PC-9 (cell line): ENCODE measurements around the gene CCT6A. TPM values are rescaled to one million over a fixed set of nuclear protein-coding genes. Genes with fewer than 3 reads are reported as not detected.
"Not testable (repeated sequence)": the region's sequence is repeated elsewhere in the genome, so short reads cannot be mapped to it uniquely, and the experiment has no call there.

Experiments used
- BruUV-seq: library from RNA; stranded (reverse); fragments of 400-500 nt; replicated peaks from 2 replicates; lab custom pipeline; 2021; lab: Mats Ljungman, UMichigan
- CTCF ChIA-PET: fragments of 300-600 bp; sonication (Branson Sonifier 250); formaldehyde crosslinking; loops from one replicate; lab custom pipeline; 2022; ENCODE audit warnings: antibody characterized with exemption; lab: Charles Lee
- POLR2A ChIA-PET: fragments of 300-600 bp; sonication (Branson Sonifier 250); formaldehyde crosslinking; loops from one replicate; lab custom pipeline; 2022; ENCODE audit warnings: antibody characterized with exemption; ENCODE audit not compliant: unreplicated experiment; lab: Charles Lee
- DNase-seq, 2 experiments: peaks; one replicate each; pipeline versions ENCODE4 v3.0.0 to v3.0.0-alpha.2; 2015 to 2022; ENCODE audit warnings: mixed read lengths in 1 of 2
- H2AFZ ChIP-seq: fragments of 200-600 bp; sonication (generic); 2 replicates; pipeline ENCODE4 v1.8.1; 2017; ENCODE audit warnings: antibody characterized with exemption
- H3F3A ChIP-seq: fragments of 200-600 bp; sonication (generic); 2 replicates; pipeline ENCODE4 v1.8.1; 2017; ENCODE audit warnings: antibody characterized with exemption, mild to moderate bottlenecking, low read depth; ENCODE audit not compliant: insufficient read depth
- H3K27ac ChIP-seq: fragments of 200-600 bp; sonication (generic); 2 replicates; pipeline ENCODE4 v1.6.1; 2016; ENCODE audit warnings: mixed run types
- H3K27me3 ChIP-seq: fragments of 200-600 bp; sonication (generic); 2 replicates; pipeline ENCODE4 v1.6.1; 2016; ENCODE audit warnings: low read depth, mixed run types; ENCODE audit not compliant: insufficient read depth
- H3K36me3 ChIP-seq: fragments of 200-600 bp; sonication (generic); 2 replicates; pipeline ENCODE4 v1.6.1; 2016; ENCODE audit warnings: low read depth, mixed run types
- H3K4me1 ChIP-seq: fragments of 200-600 bp; sonication (generic); replicated peaks from 2 replicates; pipeline ENCODE4 v1.6.1; 2016; ENCODE audit warnings: mixed run types; ENCODE audit not compliant: insufficient read depth
- H3K4me2 ChIP-seq: fragments of 200-600 bp; sonication (generic); 2 replicates; pipeline ENCODE4 v1.6.1; 2017; ENCODE audit warnings: mixed run types
- H3K4me3 ChIP-seq: fragments of 200-600 bp; sonication (generic); 2 replicates; pipeline ENCODE4 v1.6.1; 2016; ENCODE audit warnings: mixed run types
- H3K79me2 ChIP-seq: fragments of 200-600 bp; sonication (generic); 2 replicates; pipeline ENCODE4 v1.6.1; 2017; ENCODE audit warnings: low read depth, mixed run types
- H3K9me2 ChIP-seq: fragments of 200-600 bp; sonication (generic); 2 replicates; pipeline ENCODE4 v1.8.1; 2017; ENCODE audit warnings: mild to moderate bottlenecking; ENCODE audit not compliant: insufficient read depth
- H3K9me3 ChIP-seq: fragments of 200-600 bp; sonication (generic); 2 replicates; pipeline ENCODE4 v1.8.1; 2016; ENCODE audit warnings: low read depth; ENCODE audit not compliant: insufficient read depth
- H4K20me1 ChIP-seq: fragments of 200-600 bp; sonication (generic); 2 replicates; pipeline ENCODE4 v1.8.1; 2017; ENCODE audit not compliant: insufficient read depth
- CTCF ChIP-seq: fragments of 200-600 bp; sonication (generic); conservative IDR thresholded peaks from 2 replicates; pipeline ENCODE4 v1.6.1; 2017; ENCODE audit warnings: mixed run types, antibody characterized with exemption, mild to moderate bottlenecking, moderate library complexity
- EZH2 ChIP-seq: fragments of 200-600 bp; sonication (generic); IDR thresholded peaks from 2 replicates; pipeline ENCODE4 v1.8.0; 2017; ENCODE audit warnings: antibody characterized with exemption, low read depth
- intact Hi-C: fragments of 100-400 bp; cut with micrococcal nuclease; formaldehyde crosslinking; loops from one replicate; pipeline ENCODE4 v1.10.0; 2022; ENCODE audit not compliant: unreplicated experiment
- total RNA-seq: library from RNA; stranded (reverse); gene quantifications from 2 replicates; pipeline ENCODE4 v1.2.3, GENCODE V29; 2021

The CCT6A gene
- total RNA-seq, 1 experiment from 2014 or later: 323 TPM

DNA sequence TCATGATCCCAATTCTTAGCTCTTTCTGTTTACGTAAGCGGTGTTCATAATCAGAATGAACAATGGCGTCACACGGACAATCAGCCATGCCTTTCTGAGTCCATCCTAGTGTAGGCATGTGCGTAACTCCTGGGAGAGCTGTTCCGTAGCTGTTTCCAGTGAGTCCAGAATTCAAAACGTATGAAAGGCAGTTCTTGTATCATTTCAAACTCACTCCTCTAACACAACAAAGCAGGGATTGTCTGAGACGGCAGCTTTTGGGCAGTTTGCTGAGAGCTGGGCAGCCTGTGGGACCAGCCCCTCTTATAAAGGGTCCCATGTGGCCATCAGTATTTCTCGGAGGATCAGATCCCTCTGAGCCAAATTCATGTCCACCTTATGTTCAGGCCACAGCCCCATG is 43.7 kb upstream of the CCT6A start:
- CTCF ChIA-PET: interaction anchor here (0.7 kb wide), 1 partner anchor 719 kb away, joined by 3 read pairs; no protein-coding TSS in a partner anchor
- no peaks in the 10 kb centered on the region for H3K79me2 ChIP-seq
- H3K4me2 ChIP-seq: no peak overlapping the region
- no peak for DNase-seq
- no TSS peak for BruUV-seq
- no peaks in the 10 kb centered on the region for H3K4me1 ChIP-seq
- H3K9me2 ChIP-seq: no peaks in the 10 kb centered on the region
- H4K20me1 ChIP-seq: no peaks in the 10 kb centered on the region
- no peak overlapping the region for H3K4me3 ChIP-seq
- peaks cover 18% of the 10 kb centered on the region; the same call in 1 of the 2 replicates for H3K36me3 ChIP-seq
- POLR2A ChIA-PET: no interaction called here
- H2AFZ ChIP-seq: no peak overlapping the region
- intact Hi-C loops: no loop called here
- TF ChIP-seq EZH2: no peak
- TF ChIP-seq CTCF: no peak
- H3K9me3 ChIP-seq: no peaks in the 10 kb centered on the region
- H3K27ac ChIP-seq: no peak overlapping the region
- no peaks in the 10 kb centered on the region for H3K27me3 ChIP-seq
- peaks cover 18% of the 10 kb centered on the region; the same call in 1 of the 2 replicates for H3F3A ChIP-seq

DNA sequence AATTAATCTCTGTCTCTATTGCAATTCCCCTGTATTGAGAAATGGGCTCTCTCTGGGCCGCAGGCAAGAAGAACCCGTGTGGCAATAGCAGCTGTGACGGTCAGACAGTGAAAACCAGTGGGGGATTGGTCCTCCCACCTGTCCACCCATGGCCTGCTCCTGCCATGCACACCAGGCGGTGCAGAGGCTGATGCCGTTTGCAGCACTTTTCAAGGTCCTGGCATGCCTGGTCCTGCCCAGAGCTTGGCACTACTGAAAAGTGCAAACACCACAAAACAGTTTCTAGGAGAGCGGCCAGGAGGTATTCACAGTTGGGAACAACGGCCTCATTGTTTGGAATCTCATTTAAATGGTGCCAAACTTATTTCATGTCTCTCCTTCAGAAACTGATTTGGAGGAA is 41.9 kb upstream of the CCT6A start:
- H3K4me2 ChIP-seq: no peak overlapping the region
- H4K20me1 ChIP-seq: no peaks in the 10 kb centered on the region; the same call in 1 of the 2 replicates
- BruUV-seq: no TSS peak
- H3K27ac ChIP-seq: no peak overlapping the region
- ChIA-PET POLR2A (no interaction called here), CTCF (no interaction called here)
- H3K79me2 ChIP-seq: no peaks in the 10 kb centered on the region
- H3F3A ChIP-seq: peaks cover 18% of the 10 kb centered on the region; the same call in 1 of the 2 replicates
- no peaks in the 10 kb centered on the region for H3K27me3 ChIP-seq
- DNase-seq: no peak
- peaks cover 24% of the 10 kb centered on the region for H3K36me3 ChIP-seq
- TF ChIP-seq EZH2: no peak
- TF ChIP-seq CTCF: no peak
- H3K9me3 ChIP-seq: no peaks in the 10 kb centered on the region
- intact Hi-C loops: loop anchor here (10.0 kb wide), 1 partner anchor 575 kb away; no protein-coding TSS in a partner anchor
- H3K9me2 ChIP-seq: no peaks in the 10 kb centered on the region
- H3K4me3 ChIP-seq: no peak overlapping the region
- H3K4me1 ChIP-seq: no peaks in the 10 kb centered on the region
- H2AFZ ChIP-seq: no peak overlapping the region

DNA sequence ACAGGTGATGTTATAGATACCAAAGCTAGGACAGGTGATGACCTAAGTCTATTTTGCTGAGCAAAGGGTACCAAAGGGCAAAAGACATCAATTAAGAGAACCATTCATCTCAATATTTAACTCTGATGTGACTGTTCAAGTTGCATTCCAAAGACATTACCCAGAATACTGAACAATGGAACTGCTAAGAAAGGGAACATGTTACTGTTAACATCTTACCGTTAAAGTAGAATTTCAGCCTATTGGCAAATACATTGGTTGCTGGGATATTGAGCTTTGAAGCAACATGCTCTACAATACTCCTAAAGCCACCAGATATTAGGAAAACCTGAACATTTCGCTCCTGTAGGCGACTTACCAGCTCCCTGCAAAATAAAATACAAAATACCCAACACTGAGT is 34.5 kb upstream of the CCT6A start:
- H3K4me1 ChIP-seq, H3K9me2 ChIP-seq, H3K27ac ChIP-seq, H3K27me3 ChIP-seq, H3K4me3 ChIP-seq, H4K20me1 ChIP-seq, DNase-seq, H3K9me3 ChIP-seq, POLR2A ChIA-PET, BruUV-seq, H3K4me2 ChIP-seq, H3K79me2 ChIP-seq, H3F3A ChIP-seq, H2AFZ ChIP-seq: not testable (repeated sequence)
- CTCF ChIA-PET: interaction anchor here (0.6 kb wide), 1 partner anchor 388 kb away, joined by 3 read pairs; no protein-coding TSS in a partner anchor
- intact Hi-C loops: loop anchor here (10.0 kb wide), 1 partner anchor 582 kb away; no protein-coding TSS in a partner anchor
- peaks cover 58% of the 10 kb centered on the region for H3K36me3 ChIP-seq

GRCh38 chr7:56019501-56019900 is 32.1 kb upstream of the CCT6A start:
- POLR2A ChIA-PET: interaction anchor here (0.6 kb wide), 1 partner anchor 250 kb away, joined by 4 read pairs; no protein-coding TSS in a partner anchor

More at GRCh38 chr7:56019501-56019900, 32.1 kb upstream of the CCT6A start:
- no peak overlapping the region for H3K4me3 ChIP-seq
- TF ChIP-seq CTCF (no peak), EZH2 (no peak)
- H3K4me1 ChIP-seq: no peaks in the 10 kb centered on the region
- H2AFZ ChIP-seq: no peak overlapping the region
- no peaks in the 10 kb centered on the region for H3K9me3 ChIP-seq
- no peak overlapping the region for H3K27ac ChIP-seq
- no peaks in the 10 kb centered on the region for H3K79me2 ChIP-seq
- no peaks in the 10 kb centered on the region for H3K27me3 ChIP-seq
- no peak overlapping the region for H3K4me2 ChIP-seq
- intact Hi-C loops: loop anchor here (10.0 kb wide), 1 partner anchor 585 kb away; no protein-coding TSS in a partner anchor
- H3K9me2 ChIP-seq: no peaks in the 10 kb centered on the region
- H3F3A ChIP-seq: no peaks in the 10 kb centered on the region; the same call in 1 of the 2 replicates
- DNase-seq: no peak
- no TSS peak for BruUV-seq
- peaks cover 59% of the 10 kb centered on the region for H3K36me3 ChIP-seq
- H4K20me1 ChIP-seq: peaks cover 19% of the 10 kb centered on the region
- CTCF ChIA-PET: no interaction called here
